GM12892 (cell line): ENCODE results near the gene SDK1.

Experiments
- POLR2A ChIP-seq: IDR thresholded peaks from 2 replicates; pipeline ENCODE4 v1.6.1; 2011; ENCODE audit warnings: low read depth, low read length, control low read depth
- POLR2AphosphoS5 ChIP-seq: IDR thresholded peaks from 2 replicates; pipeline ENCODE4 v1.6.1; 2011; ENCODE audit warnings: low read depth, low read length, control low read depth

- no peak for TF ChIP-seq POLR2A
- no peak for TF ChIP-seq POLR2AphosphoS5
These were observed 559.9 kb downstream of the SDK1 start for GRCh38 chr7:3860932-3861331.
